ENCODE measurements around the gene GPR161.

GPR161 gene

DNA sequence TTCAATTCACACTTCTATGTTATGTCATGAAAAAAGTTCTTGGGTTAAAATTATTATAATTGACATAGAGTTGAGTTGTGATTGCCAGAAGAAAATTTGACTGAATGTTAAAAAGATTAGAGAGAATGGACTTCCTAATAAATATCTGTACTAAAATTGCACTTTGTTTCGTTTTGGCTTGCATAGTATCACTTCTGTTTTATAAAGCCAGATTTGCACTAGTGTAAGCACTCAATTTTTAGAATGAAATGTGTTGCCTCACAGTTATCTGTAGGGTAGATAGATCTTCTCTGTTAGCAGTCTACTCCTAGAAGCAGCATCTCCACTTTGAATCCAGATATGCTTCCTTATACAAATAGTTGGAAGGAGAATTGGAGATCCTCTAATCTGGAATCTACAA, 104.7 kb downstream of the GPR161 start:
- no peak for DNase-seq (ENCODE audit: low spot score)

DNA sequence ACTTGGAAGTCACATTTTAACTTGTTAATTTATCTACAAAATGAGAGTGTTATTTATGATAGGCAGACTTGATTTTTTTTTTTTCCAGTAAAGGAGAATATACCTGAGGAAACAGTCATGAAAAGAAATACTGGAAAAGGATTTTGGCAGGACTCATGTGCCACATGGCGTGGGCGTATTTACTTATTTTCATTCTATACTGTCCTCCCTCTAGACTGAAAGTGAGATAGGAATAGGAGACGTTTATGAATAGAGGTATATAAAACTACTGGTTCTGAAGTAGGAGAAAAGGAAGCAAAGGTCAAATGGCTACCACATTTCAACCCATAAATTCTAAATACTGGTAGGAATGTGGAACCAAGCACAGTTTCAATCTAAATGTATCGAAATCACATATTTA, 105.1 kb downstream of the GPR161 start:
- no peak for DNase-seq (ENCODE audit: low spot score)

DNA sequence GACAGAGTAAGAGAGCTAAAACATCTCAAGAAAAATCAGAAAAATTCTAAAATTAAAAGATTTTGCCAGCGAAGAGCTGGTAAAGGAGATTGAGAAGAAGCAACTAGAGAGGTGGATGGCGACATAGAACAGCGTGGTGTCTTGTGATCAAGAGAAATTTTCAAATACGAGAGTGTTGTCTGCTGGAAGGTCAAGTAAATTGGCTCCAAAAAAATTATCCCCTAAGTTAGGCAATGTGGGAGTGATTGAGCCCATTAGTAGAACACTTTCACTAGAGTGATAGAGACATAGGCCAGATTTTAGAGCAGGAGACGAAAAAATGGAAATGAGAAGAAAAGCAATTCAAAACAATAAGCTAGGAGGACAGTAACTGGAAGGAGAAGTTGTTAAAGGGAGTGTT, 105.5 kb downstream of the GPR161 start:
- DNase-seq (ENCODE audit: low spot score): no peak
